BE2C (cell line): Measurements from ENCODE around the gene S100A3.
"Not testable (repeated sequence)": the region's sequence is repeated elsewhere in the genome, so short reads cannot be mapped to it uniquely, and the experiment has no call there.

Experiments
- DNase-seq: peaks from one replicate; pipeline ENCODE4 v3.0.0-alpha.2; 2020
- H3K27me3 ChIP-seq: fragments of 250-450 bp; sonication (Bioruptor Pico); 2 replicates; pipeline ENCODE4 v1.5.1; 2020; ENCODE audit warnings: mild to moderate bottlenecking
- H3K36me3 ChIP-seq: fragments of 250-450 bp; sonication (Bioruptor Pico); 2 replicates; pipeline ENCODE4 v1.5.1; 2020; ENCODE audit warnings: mild to moderate bottlenecking
- H3K4me1 ChIP-seq: fragments of 250-450 bp; sonication (Bioruptor Pico); 2 replicates; pipeline ENCODE4 v1.5.1; 2020
- H3K4me3 ChIP-seq: 2 replicates; pipeline ENCODE4 v1.5.1; 2011; ENCODE audit warnings: low read depth, low read length
- H3K9me3 ChIP-seq: fragments of 250-450 bp; sonication (Bioruptor Pico); 2 replicates; pipeline ENCODE4 v1.5.1; 2020
- CTCF ChIP-seq: IDR thresholded peaks from 2 replicates; pipeline ENCODE4 v1.5.1; 2012; ENCODE audit warnings: mild to moderate bottlenecking, low read depth, low read length

S100A3 gene

GRCh38 chr1:153520818-153521476, 28.1 kb downstream of the S100A3 start:
- H3K4me3 ChIP-seq = no peak overlapping the region
- peaks cover 15% of the 10 kb centered on the region for H3K4me1 ChIP-seq
- H3K36me3 ChIP-seq = no peaks in the 10 kb centered on the region
- TF ChIP-seq CTCF = no peak
- no peaks in the 10 kb centered on the region for H3K9me3 ChIP-seq
- no peaks in the 10 kb centered on the region for H3K27me3 ChIP-seq
- no peak for DNase-seq

- H3K4me1 ChIP-seq, H3K36me3 ChIP-seq, H3K27me3 ChIP-seq, H3K9me3 ChIP-seq, DNase-seq, H3K4me3 ChIP-seq: not testable (repeated sequence)
Observed at GRCh38 chr1:153520137-153520691, 28.8 kb downstream of the S100A3 start.

GRCh38 chr1:153519242-153519641, 29.8 kb downstream of the S100A3 start:
- no peaks in the 10 kb centered on the region for H3K27me3 ChIP-seq
- DNase-seq = no peak
- no peak for TF ChIP-seq CTCF
- H3K36me3 ChIP-seq = no peaks in the 10 kb centered on the region
- H3K4me3 ChIP-seq = no peak overlapping the region
- peaks cover 9% of the 10 kb centered on the region for H3K4me1 ChIP-seq
- H3K9me3 ChIP-seq = no peaks in the 10 kb centered on the region

GRCh38 chr1:153515504-153516394, 33.3 kb downstream of the S100A3 start:
- no peak overlapping the region for H3K4me3 ChIP-seq
- DNase-seq = no peak

GRCh38 chr1:153513666-153514065, 35.4 kb downstream of the S100A3 start:
- peaks cover 5% of the 10 kb centered on the region for H3K4me1 ChIP-seq
- no peak for TF ChIP-seq CTCF

More at GRCh38 chr1:153515504-153516394, 33.3 kb downstream of the S100A3 start:
- Histone ChIP-seq H3K27me3 (no peaks in the 10 kb centered on the region), H3K36me3 (no peaks in the 10 kb centered on the region), H3K4me1 (peaks cover 8% of the 10 kb centered on the region), H3K9me3 (no peaks in the 10 kb centered on the region)
- no peak for TF ChIP-seq CTCF

GRCh38 chr1:153513023-153513422, 36.0 kb downstream of the S100A3 start:
- Histone ChIP-seq H3K27me3 (no peaks in the 10 kb centered on the region), H3K36me3 (no peaks in the 10 kb centered on the region), H3K4me1 (peaks cover 5% of the 10 kb centered on the region), H3K9me3 (no peaks in the 10 kb centered on the region), H3K4me3 (no peak overlapping the region)
- DNase-seq = no peak
- TF ChIP-seq CTCF = 0 out of 2 replicates have a peak, but pooled peaks have one; percentile 13

More at GRCh38 chr1:153513666-153514065, 35.4 kb downstream of the S100A3 start:
- Histone ChIP-seq H3K9me3 (no peaks in the 10 kb centered on the region), H3K36me3 (no peaks in the 10 kb centered on the region), H3K4me3 (no peak overlapping the region), H3K27me3 (no peaks in the 10 kb centered on the region)
- no peak for DNase-seq
